GM18517 (cell line): ENCODE results near the gene PCSK7.
"Not testable (repeated sequence)": the region's sequence is repeated elsewhere in the genome, so short reads cannot be mapped to it uniquely, and the experiment has no call there.

Experiments
- ATAC-seq: cut with Tn5 transposase; IDR thresholded peaks from one replicate; pipeline ENCODE4 v1.9.1; 2021; ENCODE audit warnings: mild to moderate bottlenecking, moderate library complexity; ENCODE audit not compliant: unreplicated experiment

The PCSK7 gene, protein sequence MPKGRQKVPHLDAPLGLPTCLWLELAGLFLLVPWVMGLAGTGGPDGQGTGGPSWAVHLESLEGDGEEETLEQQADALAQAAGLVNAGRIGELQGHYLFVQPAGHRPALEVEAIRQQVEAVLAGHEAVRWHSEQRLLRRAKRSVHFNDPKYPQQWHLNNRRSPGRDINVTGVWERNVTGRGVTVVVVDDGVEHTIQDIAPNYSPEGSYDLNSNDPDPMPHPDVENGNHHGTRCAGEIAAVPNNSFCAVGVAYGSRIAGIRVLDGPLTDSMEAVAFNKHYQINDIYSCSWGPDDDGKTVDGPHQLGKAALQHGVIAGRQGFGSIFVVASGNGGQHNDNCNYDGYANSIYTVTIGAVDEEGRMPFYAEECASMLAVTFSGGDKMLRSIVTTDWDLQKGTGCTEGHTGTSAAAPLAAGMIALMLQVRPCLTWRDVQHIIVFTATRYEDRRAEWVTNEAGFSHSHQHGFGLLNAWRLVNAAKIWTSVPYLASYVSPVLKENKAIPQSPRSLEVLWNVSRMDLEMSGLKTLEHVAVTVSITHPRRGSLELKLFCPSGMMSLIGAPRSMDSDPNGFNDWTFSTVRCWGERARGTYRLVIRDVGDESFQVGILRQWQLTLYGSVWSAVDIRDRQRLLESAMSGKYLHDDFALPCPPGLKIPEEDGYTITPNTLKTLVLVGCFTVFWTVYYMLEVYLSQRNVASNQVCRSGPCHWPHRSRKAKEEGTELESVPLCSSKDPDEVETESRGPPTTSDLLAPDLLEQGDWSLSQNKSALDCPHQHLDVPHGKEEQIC

DNA sequence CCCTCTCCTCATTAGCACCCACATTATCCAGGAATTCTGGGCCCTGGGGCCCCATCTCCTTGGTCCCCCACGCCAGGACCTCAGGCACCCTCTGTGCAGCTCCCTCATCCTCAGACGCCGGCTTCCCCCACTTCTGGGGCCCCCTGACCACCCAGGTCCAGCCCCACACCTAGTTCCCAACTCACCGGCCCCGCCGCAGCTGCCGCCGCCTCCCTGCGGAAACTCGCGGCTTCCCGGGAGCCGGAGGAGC lies at the start of gene PCSK7:
Gene PCSK7, minus strand, starts transcription at position 232 of the 250 bp plus-strand sequence. CDS start 2,229 bp downstream, outside the sequence.
- no peak for ATAC-seq

GRCh38 chr11:117281159-117281558 lies 49.3 kb upstream of the PCSK7 start:
- no peak for ATAC-seq

DNA sequence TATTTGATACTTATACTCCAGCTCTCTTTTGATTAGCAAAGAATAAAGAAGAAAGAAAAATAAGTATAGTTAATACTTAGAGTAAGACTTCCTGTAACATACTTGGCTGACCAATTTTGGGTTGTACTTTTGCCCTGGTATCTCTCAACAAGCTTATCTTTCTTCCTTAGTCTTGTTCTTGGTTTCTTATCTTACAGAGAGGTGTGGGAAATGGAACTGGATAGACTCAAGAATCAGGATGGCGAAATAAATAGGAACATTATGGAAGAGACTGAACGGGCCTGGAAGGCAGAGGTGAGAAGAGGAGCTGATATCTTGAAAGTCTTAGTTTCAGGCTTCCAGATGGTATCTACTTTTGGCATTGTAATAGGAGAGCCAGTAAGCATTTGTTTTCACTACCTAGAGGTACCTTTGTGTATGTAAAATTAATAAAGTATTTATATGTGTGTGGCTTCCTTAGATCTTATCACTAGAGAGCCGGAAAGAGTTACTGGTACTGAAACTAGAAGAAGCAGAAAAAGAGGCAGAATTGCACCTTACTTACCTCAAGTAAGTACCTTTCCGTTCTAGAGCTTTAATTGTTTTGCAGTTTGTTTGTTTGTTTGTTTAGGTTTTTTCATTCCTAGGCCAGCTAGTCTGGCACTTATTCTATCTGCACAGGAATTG lies 48.0 kb upstream of the PCSK7 start:
- ATAC-seq: no peak

DNA sequence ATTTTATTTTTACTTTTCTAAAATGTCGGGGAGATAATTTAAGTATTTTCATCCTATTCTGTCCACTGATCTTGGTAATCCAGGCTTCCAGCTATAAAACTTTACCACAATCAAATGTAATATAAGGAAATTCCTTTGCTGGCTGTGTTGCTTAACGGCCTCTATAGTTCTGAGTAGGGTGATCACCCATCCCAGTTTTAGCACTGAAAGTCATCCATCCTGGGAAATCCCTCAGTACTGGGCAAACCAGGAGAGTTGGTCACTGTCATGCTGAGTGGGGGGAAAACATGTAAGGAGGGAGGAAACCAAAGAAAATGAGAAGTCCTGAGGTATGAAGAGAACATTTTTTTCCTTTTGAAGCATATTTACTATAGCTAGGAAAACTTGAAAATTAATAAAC lies 46.5 kb upstream of the PCSK7 start:
- ATAC-seq: no peak

- no peak for ATAC-seq
Observed at GRCh38 chr11:117273550-117274289, 41.8 kb upstream of the PCSK7 start.

- ATAC-seq: not testable (repeated sequence)
Observed at GRCh38 chr11:117272175-117272574, 40.3 kb upstream of the PCSK7 start.

- no peak for ATAC-seq
Observed at GRCh38 chr11:117271208-117271607, 39.3 kb upstream of the PCSK7 start.

- no peak for ATAC-seq
Observed at GRCh38 chr11:117269856-117270255, 38.0 kb upstream of the PCSK7 start.

DNA sequence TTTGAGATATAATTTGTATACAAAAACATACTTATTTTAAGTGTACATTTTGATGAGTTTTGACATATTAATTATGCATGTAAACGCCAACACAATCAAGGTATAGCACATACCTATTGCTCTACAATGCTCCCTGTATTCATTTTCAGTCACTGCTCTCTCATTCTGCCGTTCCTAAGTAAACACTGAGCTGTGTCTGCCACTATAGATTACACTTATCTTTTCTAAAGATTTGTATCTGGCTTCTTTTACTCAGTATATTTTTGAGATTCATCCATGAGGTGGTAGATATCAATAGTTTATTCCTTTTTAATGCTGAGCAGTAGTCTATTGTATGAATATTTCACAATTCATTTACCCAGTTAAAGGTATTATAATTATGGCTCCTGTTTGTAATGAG lies 33.9 kb upstream of the PCSK7 start:
- no peak for ATAC-seq

DNA sequence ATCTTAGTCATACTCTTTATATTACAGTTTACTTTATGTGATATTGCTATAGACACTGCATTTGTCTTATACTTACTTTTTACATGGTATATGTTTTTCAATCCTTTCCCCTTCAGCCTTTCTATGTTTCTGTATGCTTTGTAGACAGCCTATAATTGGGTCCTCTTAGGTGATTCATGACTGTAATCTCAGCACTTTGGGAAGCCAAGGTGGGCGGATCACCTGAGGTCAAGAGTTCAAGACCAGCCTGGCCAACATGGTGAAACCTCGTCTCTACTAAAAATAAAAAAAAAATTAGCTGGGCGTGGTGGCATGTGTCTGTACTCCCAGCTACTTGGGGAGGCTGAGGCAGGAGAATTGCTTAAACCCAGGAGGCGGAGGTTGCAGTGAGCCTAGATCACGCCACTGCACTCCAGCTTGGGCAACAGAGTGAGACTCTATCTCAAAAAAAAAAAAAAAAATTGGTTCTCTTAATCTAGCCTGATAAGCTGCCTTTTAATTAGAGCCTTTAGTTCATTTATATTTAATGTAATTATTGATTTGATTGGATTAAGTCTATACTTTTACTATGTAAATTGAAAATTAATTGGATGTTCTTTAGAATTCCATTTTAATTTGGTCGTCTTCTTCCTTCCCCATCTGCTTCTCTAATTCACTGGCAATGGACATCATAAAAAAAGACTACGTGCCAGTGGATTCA lies 32.9 kb upstream of the PCSK7 start:
- ATAC-seq: not testable (repeated sequence)

- no peak for ATAC-seq
Observed at GRCh38 chr11:117259417-117259816, 27.5 kb upstream of the PCSK7 start.

- no peak for ATAC-seq
Observed at GRCh38 chr11:117258576-117258975, 26.7 kb upstream of the PCSK7 start.

- no peak for ATAC-seq
Observed at GRCh38 chr11:117256573-117256972, 24.7 kb upstream of the PCSK7 start.

- no peak for ATAC-seq
Observed at GRCh38 chr11:117255966-117256365, 24.1 kb upstream of the PCSK7 start.

DNA sequence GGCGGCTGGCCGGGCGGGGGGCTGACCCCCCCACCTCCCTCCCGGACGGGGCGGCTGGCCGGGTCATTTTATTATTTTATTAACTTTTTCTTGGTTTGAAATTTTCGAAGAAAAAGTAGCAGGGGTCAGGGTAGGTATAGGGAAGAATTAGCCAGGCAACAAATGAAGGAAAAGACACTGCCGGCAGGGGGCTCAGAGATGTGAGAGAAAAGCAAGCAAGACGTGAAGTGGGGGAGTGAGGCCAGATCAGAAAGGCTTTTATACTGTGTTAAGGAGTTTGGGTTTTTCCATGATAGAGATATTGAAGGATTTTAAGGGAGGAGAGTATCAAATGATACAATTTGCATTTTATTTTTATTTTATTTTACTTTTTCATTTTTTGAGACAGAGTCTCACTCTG lies 19.6 kb upstream of the PCSK7 start:
- ATAC-seq: no peak

DNA sequence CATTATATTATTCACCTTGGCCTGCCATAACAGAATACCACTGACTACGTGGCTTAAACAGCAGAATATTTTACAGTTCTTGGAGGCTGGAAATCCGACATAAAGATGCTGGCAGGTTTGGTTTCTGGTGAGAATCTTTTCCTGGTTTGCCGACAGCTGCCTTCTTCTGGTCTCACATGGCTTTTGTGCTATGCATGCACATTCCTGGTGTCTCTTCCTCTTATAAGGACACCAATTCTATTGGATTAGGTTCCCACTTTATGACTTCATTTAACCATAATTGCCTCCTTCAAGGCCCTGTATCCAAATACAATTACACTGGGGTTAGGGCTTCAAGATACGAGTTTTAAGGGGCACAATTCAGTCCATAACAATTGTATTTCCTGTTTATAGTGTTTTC lies 17.7 kb upstream of the PCSK7 start:
- ATAC-seq: no peak

DNA sequence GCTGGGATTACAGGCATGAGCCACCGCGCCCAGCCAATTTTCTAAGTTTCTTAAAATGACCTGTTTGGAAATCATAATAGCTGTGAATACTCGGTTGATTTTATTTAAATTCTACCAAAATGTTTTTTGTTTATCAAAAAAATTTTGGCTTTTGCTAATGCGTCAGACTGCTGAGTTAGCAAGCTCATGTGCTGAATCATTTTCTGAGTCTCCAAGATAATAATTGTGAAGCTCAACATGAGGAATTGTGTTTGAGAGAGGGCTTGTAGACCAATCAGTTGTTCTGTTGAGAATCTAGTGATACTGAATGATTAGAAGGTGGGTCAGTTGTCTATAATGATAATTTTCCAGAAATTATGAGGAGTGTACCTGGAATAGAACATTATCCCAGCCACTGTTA lies 16.5 kb upstream of the PCSK7 start:
- ATAC-seq: no peak

GRCh38 chr11:117239295-117239694 lies 7.4 kb upstream of the PCSK7 start:
- no peak for ATAC-seq

DNA sequence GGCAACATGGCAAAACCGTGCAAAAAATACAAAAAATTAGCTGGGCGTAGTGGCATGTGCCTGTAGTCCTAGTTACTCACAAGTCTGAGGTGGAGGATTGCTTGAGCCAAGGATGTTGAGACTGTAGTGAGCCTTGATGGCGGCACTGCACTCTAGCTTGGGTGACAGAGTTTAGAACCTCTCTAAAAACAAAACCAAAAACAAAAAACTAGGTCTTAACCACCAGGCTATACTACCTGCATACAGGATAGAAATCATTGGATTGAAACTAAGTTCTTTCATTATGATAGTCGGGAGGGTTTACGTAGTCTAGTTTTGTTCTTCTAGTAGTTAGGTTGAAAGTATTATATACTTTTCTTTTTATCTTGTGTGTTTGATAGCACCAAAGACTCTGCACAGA lies 6.3 kb upstream of the PCSK7 start:
- ATAC-seq: no peak

DNA sequence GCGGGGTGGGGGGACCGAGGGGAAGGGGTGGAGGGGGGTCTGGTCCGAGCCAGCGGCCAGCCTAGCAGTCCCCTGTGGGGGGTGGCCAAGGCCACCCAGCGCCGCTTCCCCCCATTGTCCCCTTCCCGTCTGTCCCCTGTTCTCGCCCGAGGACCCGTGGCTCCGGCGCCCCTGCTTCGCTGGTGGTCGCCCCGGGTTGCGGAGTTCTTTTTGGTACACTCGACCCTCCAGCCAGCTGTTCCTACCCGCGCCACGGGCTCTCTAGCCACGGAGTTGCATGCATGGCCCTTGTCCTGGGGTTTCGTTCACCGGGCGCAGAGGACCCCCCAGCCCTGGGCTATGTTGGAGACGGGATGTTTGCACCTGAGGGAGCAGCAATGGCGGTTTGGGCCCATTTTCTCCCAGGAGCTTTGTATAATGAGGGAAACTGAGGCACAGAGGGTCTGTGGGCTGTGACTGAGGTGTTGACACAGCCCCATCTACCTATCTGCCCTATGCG lies 1.1 kb upstream of the PCSK7 start:
- no peak for ATAC-seq
